ENCODE data around the gene ATP5PF. TPM values are rescaled to one million over a fixed set of nuclear protein-coding genes. Genes with fewer than 3 reads are reported as not detected.

ATP5PF gene
- polyA plus RNA-seq, 1 donor = 240 TPM

Other genes starting within 250 kb of the ATP5PF start
- gene MRPL39, start 127.4 kb downstream of the ATP5PF start, polyA plus RNA-seq = 33.4 TPM
- 11.3 TPM for gene JAM2, start 95.6 kb downstream of the ATP5PF start, polyA plus RNA-seq
- gene GABPA, start 68 bp upstream of the ATP5PF start, polyA plus RNA-seq = 26.3 TPM